ENCODE data around the gene ERFE.

DNA sequence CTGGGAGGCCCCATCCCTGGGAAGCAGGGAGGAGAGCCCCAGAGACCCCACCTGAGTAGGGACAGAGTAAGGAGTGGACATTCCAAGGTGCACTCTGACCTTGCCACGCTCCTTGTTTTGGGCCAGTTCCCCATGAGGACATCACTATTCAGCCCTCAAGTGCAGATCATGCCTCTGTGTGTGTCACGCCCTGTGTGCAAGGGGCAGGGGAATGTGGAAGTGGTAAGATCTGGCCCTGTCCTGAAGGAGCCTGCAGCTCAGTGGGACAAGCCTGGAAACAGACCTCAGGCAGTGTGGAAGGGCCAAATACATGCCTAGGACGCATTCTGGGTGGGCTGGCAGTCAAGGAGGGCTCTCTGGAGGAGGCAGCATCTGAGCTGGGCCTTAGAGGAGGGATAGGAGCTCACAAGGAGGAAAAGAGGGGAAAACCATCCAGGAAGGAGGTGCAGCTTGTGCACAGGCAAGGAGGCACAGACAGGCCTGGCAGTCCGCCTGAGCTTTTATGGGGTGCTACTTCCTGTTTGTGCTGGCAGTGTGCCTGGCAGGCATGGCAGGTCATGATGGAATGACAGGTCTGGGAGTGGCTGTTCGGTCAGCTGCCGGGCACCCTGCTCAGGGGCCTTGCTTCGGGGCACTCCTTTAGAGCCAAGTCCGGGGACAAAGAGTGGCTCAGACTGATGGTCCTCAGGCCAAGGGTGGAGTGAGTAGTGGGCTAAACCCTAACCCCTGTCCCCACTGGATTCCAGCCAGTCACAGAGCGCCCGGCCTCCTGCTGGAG lies 17.0 kb upstream of the ERFE start:
- TF ChIP-seq, protein P1, sequence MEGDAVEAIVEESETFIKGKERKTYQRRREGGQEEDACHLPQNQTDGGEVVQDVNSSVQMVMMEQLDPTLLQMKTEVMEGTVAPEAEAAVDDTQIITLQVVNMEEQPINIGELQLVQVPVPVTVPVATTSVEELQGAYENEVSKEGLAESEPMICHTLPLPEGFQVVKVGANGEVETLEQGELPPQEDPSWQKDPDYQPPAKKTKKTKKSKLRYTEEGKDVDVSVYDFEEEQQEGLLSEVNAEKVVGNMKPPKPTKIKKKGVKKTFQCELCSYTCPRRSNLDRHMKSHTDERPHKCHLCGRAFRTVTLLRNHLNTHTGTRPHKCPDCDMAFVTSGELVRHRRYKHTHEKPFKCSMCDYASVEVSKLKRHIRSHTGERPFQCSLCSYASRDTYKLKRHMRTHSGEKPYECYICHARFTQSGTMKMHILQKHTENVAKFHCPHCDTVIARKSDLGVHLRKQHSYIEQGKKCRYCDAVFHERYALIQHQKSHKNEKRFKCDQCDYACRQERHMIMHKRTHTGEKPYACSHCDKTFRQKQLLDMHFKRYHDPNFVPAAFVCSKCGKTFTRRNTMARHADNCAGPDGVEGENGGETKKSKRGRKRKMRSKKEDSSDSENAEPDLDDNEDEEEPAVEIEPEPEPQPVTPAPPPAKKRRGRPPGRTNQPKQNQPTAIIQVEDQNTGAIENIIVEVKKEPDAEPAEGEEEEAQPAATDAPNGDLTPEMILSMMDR (IDR thresholded peaks at IDR 0.05), result no peak
- TF ChIP-seq POLR2A (IDR thresholded peaks at IDR 0.05), result no peak

All from adrenal gland (tissue), 5 donors.